GM23248 (cell line): ENCODE results near the gene ARHGAP10.

Experiments used
- EZH2 ChIP-seq: fragments of 200-600 bp; sonication (generic); IDR thresholded peaks from 2 replicates; pipeline ENCODE4 v1.6.1; 2018; ENCODE audit warnings: antibody characterized with exemption, mild to moderate bottlenecking; ENCODE audit not compliant: insufficient read depth, poor library complexity, severe bottlenecking
- EZH2phosphoT487 ChIP-seq: fragments of 200-600 bp; sonication (generic); IDR thresholded peaks from 2 replicates; pipeline ENCODE4 v1.6.1; 2018; ENCODE audit warnings: antibody characterized with exemption, moderate library complexity, mild to moderate bottlenecking, low read depth; ENCODE audit not compliant: insufficient read depth

- no peak for TF ChIP-seq EZH2
- no peak for TF ChIP-seq EZH2phosphoT487
Measured at GRCh38 chr4:148067301-148067916, 335.5 kb downstream of the ARHGAP10 start.
